Loucy (cell line): ENCODE results near the gene ZNRD2.

Experiments
- EZH2phosphoT487 ChIP-seq: fragments of 200-600 bp; IDR thresholded peaks from 2 replicates; pipeline ENCODE4 v1.6.1; 2018; ENCODE audit warnings: antibody characterized with exemption, mild to moderate bottlenecking, moderate library complexity, borderline replicate concordance
- TF ChIP-seq, protein P1 (sequence below): fragments of 200-600 bp; sonication (generic); conservative IDR thresholded peaks from 2 replicates; pipeline ENCODE4 v1.5.1; 2014; ENCODE audit warnings: mild to moderate bottlenecking, antibody characterized with exemption, low read length

DNA sequence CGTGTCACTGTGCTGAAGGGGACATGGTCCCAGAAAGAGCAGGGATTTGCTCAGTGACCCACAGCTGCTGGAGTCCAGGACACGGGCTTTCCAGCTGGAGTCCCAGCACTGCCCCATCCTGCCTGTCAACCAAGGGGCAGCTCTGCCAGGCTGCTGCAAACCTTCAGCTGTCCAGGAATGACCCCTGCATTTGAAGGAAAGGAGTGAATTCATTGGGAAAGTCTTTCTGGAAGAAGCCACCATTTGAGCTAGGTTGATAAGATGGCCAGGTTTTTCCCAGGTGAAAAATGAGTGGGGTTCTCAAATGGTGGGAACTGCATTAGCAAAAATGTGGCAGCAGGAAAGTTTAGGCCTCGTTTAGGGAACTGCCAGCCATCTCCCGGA is 16.0 kb downstream of the ZNRD2 start:
- TF ChIP-seq, protein P1, sequence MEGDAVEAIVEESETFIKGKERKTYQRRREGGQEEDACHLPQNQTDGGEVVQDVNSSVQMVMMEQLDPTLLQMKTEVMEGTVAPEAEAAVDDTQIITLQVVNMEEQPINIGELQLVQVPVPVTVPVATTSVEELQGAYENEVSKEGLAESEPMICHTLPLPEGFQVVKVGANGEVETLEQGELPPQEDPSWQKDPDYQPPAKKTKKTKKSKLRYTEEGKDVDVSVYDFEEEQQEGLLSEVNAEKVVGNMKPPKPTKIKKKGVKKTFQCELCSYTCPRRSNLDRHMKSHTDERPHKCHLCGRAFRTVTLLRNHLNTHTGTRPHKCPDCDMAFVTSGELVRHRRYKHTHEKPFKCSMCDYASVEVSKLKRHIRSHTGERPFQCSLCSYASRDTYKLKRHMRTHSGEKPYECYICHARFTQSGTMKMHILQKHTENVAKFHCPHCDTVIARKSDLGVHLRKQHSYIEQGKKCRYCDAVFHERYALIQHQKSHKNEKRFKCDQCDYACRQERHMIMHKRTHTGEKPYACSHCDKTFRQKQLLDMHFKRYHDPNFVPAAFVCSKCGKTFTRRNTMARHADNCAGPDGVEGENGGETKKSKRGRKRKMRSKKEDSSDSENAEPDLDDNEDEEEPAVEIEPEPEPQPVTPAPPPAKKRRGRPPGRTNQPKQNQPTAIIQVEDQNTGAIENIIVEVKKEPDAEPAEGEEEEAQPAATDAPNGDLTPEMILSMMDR = no peak
- TF ChIP-seq EZH2phosphoT487 = no peak
